ENCODE measurements around the gene F12. TPM values are rescaled to one million over a fixed set of nuclear protein-coding genes. Genes with fewer than 3 reads are reported as not detected.

The F12 gene
- total and polyA plus RNA-seq, 2 experiments from 2014 or later = 4.6 to 5.0 TPM

DNA sequence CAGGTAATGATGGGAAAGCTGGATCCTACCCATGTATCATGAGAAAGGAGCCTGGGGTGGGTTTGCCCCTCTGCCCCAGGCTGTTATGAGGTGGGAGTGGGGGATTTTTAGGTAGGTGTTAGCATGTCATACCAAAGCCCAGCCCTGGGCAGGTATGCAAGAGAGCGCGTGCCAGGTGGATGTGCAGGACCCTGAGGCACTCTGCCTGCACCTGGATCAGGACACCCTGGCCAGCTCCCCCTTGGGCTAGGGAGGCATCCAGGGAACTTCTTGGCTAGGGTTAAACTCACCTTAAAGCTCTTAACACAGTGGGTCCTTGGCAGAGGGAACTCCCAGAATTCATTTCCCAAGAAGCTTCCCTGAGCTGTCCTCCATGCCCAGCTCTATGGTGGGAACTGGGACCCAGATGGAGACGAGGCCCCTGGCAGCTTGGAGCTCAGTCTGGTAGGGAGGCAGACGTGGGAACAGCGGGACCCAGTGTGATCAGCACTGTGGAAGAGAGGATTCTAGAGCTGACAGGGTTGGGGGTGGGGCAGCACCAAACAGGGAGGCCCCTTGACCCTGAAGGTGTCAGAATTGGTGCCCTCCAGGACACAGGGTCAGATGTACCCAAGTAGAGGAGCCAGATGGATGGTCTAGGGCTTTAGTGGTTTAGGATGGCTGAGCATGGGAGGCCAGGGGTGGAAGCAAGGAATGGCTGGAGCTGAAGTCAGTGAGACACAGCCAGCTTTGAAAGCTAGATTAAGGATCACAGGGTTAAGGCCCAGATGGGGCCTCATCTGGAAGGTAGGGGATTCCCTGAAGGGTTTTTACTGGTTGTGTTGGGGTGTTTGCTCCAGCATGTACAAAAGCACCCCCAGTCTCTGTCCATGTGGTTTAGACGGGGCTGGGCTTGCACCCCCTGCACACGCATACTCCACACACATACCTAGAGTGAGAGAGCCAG lies 35.0 kb upstream of the F12 start:
- H3K27me3 ChIP-seq = no peaks in the 10 kb centered on the region

DNA sequence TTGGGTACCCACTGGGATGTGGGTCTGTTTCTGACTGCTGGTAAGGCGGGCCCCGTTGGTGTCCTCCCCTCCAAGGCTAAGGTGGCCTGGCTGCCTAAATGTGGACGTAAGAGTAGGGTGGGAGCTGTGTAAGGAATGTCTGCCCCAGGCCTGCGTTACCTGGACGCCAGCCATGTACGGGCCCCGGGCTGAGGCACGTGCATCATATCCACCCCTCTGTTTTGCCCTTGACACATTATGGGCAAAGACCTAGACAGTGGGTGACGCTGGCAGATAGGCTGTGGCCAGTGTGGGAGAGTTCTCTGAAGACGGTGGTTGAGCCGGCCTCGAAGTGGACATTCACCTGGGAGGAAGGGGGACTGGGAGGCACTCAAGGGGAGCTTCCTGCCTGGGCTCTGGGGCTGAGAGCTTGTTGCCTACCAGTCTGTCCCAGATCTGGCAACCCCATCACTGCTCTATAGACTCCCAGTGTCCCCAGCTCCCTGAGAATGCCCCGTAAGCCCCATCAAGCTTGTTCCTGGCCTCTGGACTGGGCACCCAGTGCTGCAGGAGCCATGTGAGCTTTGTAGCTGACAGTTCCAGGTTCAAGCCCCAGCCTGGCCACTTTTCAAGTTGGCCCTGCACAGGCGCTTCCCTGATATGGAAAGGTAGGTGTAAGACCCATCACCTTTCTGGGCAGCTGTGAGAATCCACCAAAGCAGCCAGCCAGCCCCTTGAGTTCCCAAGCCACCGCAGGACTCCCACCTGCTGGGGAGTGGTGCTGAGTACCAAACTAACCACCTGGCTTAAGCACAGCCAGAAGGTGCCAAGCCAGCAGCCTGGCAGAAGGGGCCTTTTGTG lies 34.0 kb upstream of the F12 start:
- Histone ChIP-seq H3K4me1 (ENCODE audit: low read depth) (peaks cover 9% of the 10 kb centered on the region), H3K4me3 (no peak overlapping the region), H3K9me3 (ENCODE audit: low read depth) (no peaks in the 10 kb centered on the region), H3K27ac (no peak overlapping the region), H3K36me3 (no peaks in the 10 kb centered on the region), H3K27me3 (no peaks in the 10 kb centered on the region)
- no peak for DNase-seq (ENCODE audit: low read depth in 1 of 2, low spot score in 1 of 2)
- TF ChIP-seq, protein P1, sequence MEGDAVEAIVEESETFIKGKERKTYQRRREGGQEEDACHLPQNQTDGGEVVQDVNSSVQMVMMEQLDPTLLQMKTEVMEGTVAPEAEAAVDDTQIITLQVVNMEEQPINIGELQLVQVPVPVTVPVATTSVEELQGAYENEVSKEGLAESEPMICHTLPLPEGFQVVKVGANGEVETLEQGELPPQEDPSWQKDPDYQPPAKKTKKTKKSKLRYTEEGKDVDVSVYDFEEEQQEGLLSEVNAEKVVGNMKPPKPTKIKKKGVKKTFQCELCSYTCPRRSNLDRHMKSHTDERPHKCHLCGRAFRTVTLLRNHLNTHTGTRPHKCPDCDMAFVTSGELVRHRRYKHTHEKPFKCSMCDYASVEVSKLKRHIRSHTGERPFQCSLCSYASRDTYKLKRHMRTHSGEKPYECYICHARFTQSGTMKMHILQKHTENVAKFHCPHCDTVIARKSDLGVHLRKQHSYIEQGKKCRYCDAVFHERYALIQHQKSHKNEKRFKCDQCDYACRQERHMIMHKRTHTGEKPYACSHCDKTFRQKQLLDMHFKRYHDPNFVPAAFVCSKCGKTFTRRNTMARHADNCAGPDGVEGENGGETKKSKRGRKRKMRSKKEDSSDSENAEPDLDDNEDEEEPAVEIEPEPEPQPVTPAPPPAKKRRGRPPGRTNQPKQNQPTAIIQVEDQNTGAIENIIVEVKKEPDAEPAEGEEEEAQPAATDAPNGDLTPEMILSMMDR (IDR thresholded peaks at IDR 0.05; ENCODE audit: low read depth, low read length) = no peak

More for the DNA sequence above, 35.0 kb upstream of the F12 start:
- Histone ChIP-seq H3K27ac (no peak overlapping the region), H3K9me3 (ENCODE audit: low read depth) (no peaks in the 10 kb centered on the region), H3K4me1 (ENCODE audit: low read depth) (peaks cover 9% of the 10 kb centered on the region), H3K4me3 (no peak overlapping the region), H3K36me3 (no peaks in the 10 kb centered on the region)
- TF ChIP-seq, protein P1 (IDR thresholded peaks at IDR 0.05; ENCODE audit: low read depth, low read length) = no peak
- no peak for DNase-seq (ENCODE audit: low read depth in 1 of 2, low spot score in 1 of 2)

DNA sequence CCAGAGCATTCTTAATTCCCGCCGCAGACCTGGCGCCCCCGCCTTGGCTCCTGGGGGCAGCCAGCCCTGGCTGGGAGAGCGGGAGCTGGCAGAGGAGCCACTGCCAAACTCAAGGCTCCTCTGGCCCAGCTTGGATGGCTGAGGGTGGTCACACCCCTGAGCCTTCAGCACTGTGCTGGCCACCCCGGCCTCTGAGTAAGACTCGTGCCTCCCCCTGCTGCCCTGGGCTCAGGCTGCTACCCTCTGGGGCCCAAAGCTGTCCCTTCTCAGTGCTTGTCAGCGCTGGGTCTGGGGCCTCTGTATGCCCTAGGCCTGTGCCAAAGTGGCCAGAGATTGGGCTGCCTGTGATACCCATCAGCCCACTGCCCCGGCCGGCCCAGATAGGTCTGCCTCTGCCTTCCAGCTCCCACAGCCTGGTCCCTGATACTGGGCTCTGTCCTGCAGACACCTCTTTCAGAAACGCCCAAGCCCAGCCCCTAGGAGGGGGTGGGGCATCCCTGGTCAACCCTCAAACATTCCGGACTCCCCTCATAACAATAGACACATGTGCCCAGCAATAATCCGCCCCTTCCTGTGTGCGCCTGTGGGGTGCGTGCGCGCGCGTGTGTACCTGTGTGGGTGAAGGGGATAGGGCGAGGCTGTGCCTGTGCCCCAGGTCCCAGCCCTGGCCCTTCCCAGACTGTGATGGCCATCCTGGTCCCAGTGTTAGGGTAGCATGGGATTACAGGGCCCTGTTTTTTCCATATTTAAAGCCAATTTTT lies 32.9 kb upstream of the F12 start:
- Histone ChIP-seq H3K36me3 (no peaks in the 10 kb centered on the region), H3K27me3 (no peaks in the 10 kb centered on the region), H3K27ac (no peak overlapping the region), H3K9me3 (ENCODE audit: low read depth) (no peaks in the 10 kb centered on the region), H3K4me1 (ENCODE audit: low read depth) (peaks cover 9% of the 10 kb centered on the region), H3K4me3 (no peak overlapping the region)
- DNase-seq (ENCODE audit: low read depth in 1 of 2, low spot score in 1 of 2) = no peak
- TF ChIP-seq, protein P1 (IDR thresholded peaks at IDR 0.05; ENCODE audit: low read depth, low read length) = no peak

DNA sequence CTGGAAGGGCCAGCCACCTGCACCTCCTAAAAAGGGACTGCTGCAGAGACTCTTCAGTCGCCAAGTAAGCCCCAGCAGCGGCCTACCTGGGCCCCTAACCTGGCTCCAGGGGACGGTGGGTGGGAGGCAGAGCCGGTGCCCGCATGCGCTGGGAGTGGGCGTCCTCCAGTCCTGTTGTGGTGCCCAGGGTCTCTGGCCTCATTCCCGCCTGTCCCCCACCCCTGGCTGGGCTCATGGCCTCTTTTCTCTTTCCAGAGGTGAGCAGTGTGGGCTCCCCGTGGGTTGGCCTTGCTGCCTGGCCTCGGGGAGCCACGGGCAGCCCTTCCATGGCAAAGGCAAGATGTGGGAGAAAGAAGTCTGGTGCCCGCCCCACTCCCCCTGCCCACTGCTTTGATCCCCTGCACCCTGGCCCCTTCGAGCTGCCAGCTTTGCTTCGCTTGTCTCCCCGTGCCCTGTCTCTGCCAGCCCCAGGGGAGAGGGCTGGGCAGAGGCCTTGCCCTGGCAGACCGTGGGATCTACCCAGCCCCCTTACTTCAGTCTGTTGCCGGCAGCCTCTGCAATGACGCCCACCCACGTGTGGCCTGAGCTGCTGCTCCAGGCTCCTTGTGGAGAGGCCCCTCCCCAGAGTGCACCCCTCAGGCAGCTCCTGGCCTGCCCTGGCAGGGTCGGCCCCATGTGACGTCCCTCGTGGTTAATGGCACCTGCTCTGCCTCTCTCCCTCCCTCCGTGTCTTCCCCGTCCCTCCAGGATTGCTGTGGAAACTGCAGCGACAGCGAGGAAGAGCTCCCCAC lies 31.8 kb upstream of the F12 start:
- H3K9me3 ChIP-seq (ENCODE audit: low read depth) = no peaks in the 10 kb centered on the region
- no peak for DNase-seq (ENCODE audit: low read depth in 1 of 2, low spot score in 1 of 2)
- H3K36me3 ChIP-seq = peaks cover 3% of the 10 kb centered on the region
- H3K4me3 ChIP-seq = no peak overlapping the region
- no peak overlapping the region for H3K27ac ChIP-seq
- TF ChIP-seq, protein P1 (IDR thresholded peaks at IDR 0.05; ENCODE audit: low read depth, low read length) = no peak
- H3K4me1 ChIP-seq (ENCODE audit: low read depth) = peaks cover 7% of the 10 kb centered on the region
- no peaks in the 10 kb centered on the region for H3K27me3 ChIP-seq

All from cardiac muscle cell (in vitro differentiated cells and primary cell).